Epithelial cell of prostate (primary cell): Measurements from ENCODE around the gene NAGPA.

Experiments used
- DNase-seq: peaks from one replicate; pipeline ENCODE4 v3.0.0-alpha.2; 2011; ENCODE audit warnings: low read depth, low spot score
- H3K27ac ChIP-seq: fragments of 450-650 bp; 2 replicates; pipeline ENCODE4 v1.5.1; 2017; ENCODE audit warnings: mild to moderate bottlenecking

The NAGPA gene

DNA sequence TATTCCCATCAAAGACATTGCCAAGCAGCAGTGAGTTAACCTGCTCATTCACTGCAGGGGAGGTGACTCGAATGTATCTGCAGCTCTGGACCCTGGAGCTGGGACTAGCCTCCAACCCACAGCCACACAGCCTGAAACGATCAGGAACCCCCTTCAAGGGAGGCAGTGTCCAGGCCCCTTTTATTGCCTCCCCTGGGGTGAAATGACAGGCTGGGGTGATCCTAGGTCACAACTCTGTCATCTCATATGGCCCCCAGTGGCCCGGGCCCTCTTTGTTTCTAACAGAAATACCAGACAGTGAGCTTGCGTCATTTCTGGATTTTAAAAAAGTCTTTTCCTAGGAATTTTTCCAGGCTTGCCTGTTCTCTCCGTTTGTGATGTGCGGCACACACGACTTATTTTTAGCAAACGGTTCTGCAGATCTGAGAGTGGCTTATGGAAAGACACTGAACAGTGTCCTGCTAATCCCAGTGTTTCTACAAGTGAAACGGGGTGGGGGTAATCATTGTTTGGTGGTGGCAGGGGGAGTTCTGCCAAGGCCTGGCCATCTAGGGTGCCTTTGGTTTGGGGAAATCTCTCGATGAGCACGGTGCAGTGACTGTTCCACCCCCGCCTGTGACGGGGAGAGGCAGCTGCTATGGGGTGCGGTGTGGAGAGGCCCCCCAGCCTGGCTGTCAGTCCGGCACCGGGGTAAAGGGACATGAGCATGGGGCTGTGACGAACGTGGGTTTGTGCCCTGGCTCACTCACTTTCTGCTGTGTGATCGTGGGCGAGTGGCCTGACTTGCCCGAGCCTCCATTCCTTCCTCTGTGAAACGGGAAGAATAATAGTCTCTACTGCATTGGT is 27.2 kb downstream of the NAGPA start:
- DNase-seq = no peak
- H3K27ac ChIP-seq = no peak overlapping the region

DNA sequence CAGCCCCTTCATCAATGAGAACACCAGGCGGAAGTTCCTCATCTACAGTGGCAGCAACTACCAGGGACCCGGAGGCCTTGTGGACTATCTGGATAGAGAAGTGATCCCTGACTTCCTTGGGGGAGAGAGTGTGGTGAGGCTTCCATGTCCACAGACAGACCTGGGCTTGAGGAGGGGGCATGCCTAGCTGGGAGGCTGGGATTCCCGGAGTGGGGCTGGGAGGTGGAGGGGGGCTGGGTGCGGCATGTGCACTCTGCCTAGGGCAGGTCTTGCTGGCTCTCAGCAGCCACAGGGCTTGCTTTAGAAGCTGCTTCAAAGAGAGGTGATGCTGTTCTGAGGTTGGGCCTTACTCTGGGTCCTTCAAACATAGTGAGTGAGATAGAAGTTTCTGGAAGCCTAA is 27.8 kb downstream of the NAGPA start:
- DNase-seq = no peak
- H3K27ac ChIP-seq = no peak overlapping the region

DNA sequence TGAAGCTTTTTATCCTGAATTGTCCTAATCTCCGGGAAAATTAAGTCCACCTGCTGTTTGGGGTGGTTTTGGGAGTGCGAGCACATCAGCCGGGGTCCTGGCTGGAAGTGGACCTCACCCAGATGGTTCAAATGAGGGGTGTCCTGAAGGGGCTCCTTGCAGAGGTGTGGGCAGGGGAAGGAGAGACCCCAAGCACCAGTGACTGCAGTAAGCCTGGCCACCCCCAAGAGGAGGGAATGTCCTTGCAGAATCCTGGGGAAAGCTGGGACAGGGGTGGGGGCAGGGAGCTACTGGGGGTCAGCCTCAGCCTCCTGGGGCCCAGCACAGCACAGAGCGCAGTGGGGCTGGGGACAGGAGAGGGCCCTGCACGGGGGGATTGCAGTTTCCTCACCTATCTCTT is 29.4 kb downstream of the NAGPA start:
- no peak overlapping the region for H3K27ac ChIP-seq
- DNase-seq = no peak

DNA sequence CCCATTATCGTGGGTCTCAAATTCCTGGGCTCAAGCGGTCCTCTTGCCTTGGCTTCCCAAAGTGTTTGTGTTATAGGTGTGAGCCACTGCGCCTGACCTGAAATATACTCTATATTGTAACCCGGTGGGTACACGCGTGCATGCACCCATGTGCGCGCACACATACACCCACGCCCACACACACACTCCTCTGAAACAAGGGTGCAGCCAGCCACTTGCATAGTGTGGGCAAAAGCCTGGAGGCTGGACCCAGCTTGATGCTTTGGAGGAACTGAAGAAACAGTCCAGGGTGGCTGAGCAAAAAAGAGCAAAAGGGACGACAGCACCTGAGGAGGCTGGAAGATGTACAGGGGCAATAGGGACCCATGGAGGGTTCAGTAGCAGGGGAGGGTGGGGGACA is 29.9 kb downstream of the NAGPA start:
- no peak for DNase-seq
- no peak overlapping the region for H3K27ac ChIP-seq

DNA sequence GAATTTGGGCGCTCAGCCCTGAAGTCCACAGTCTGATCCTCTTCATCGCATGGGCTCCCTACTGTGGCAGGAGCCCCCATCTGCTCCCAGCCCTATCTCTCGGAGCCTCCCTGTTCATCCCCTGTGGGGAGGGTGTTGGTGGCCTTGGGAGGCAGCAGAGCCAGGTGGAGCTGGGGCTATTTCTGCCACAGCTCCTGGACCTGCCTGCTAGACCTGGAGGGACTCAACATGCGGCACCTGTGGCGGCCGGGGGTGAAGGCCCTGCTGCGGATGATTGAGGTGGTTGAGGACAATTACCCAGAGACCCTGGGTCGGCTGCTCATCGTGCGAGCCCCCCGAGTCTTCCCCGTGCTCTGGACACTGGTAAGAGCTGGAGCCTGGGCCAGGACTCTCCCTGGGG is 30.5 kb downstream of the NAGPA start:
- no peak overlapping the region for H3K27ac ChIP-seq
- DNase-seq = no peak

DNA sequence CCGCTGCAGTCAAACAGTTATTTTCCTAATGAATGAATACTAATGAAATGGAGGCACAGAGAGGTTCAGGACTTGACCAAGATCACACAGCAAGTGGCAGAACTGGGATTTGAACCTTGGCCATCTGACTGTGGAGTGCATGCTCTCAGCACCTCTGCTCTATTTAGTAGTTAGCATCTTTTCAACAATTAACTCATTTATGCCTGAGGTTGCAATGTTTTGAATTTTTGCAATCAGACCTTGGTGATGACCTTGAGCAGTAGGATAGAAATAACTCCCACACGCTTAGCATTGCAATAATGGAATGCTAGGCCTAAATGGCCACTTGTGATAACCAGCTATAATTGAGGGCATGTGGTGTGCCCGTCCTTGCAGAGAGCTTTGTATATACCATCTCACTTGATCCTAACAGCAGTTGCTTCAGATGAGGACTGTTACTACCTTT is 31.0 kb downstream of the NAGPA start:
- DNase-seq = no peak
- no peak overlapping the region for H3K27ac ChIP-seq

DNA sequence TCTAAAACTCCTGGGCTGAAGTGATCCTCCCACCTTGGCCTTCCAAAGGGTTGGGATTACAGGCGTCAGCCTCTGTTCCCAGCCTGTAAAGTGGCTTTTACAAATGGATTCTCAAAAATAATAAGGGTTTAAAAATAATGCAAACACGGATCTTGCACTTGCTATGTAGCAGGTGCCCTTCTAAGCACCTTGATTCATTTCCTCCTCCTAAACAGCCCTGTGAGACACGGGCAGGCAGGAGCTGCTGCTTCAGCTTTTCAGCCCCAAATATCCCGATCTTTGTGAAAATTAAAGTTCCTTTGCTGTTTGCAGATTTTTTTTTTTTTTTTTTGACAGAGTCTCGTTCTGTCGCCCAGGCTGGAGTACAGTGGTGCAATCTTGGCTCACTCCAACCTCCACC is 31.7 kb downstream of the NAGPA start:
- no peak overlapping the region for H3K27ac ChIP-seq
- no peak for DNase-seq

DNA sequence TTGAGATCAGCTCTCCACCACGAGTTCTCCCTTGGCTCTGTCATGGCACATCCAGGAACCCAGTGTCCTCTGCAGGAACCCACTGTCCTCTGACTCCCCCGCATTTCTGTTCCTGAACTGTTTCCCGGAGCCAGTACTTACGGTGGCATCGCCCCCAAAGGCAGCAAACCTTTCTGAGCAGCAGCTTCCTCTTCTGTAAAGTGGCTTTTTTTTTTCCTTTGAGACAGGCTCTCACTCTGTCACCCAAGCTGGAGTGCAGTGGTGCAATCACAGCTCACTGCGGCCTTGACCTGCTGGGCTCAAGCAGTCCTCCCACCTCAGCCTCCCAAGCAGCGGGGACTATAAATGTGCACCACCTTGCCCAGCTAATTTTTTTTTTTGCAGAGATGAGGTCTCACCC is 32.2 kb downstream of the NAGPA start:
- H3K27ac ChIP-seq = no peak overlapping the region
- DNase-seq = no peak

DNA sequence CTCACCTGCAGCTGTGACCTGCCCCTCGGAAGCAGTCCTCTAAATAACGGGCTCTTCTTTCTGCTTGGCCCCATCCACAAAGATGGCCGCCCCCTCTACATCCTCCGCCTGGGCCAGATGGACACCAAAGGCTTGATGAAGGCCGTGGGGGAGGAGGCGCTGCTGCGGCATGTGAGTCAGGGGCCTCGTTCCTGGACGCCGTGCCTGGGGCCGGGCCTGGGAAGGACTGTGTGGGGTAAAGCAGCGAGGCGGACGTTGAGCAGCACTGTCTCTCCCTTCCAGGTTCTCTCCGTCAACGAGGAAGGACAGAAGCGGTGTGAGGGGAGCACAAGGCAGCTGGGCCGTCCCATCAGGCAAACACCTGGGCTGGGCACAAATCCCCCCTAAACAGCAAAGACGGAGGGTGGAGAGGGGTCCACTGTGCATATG is 33.1 kb downstream of the NAGPA start:
- no peak for DNase-seq
- no peak overlapping the region for H3K27ac ChIP-seq

DNA sequence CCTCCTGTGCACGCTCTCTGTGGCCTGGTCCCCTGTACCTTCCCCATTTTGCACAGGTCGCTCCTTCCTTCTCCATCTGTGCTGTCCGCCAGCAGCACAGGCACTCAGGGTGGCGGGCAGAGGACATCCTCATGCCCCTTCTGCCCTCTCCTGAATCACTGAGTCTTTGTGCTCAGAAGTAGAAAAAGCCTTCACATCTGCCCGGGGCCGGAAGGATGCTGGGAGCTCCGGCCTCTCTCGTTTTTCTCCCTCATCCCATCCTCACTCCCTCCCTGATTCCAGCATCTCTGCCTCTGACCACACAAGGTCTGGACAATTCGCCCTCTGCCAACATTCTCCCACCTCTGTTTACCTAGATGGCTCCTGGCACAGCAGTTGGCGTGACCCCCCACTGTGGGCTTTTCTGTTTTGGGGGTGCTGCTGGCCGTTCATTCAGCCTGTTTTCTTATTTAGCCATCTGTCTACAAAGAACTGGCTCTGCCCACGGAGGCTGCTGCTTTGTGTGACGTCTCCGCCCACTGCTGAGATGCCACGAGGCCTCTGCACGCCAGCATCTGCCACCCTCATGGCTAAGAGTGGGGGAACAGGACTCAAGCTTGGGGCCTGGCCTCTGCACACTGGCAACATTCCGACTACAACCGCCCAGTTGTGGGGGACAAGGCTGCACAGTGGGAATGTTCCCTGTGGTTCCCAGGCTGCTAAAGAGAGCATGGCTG is 38.9 kb downstream of the NAGPA start:
- DNase-seq = no peak
- H3K27ac ChIP-seq = no peak overlapping the region

DNA sequence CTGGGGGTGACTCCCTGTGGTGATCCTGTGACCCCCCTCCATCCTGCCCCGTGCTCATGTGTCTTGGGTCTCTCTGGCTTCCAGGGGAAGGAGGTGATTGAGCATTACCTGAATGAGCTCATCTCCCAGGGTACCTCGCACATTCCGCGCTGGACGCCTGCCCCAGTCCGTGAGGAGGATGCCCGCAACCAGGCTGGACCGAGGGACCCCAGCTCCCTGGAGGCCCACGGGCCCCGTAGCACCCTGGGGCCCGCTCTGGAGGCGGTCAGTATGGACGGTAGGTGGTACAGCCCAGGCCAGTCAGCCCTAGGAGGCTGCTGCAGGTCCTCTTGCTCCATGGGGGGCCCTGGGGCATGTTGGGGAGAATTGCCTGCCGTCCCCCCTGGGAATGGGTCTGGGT is 42.0 kb downstream of the NAGPA start:
- no peak overlapping the region for H3K27ac ChIP-seq
- no peak for DNase-seq

DNA sequence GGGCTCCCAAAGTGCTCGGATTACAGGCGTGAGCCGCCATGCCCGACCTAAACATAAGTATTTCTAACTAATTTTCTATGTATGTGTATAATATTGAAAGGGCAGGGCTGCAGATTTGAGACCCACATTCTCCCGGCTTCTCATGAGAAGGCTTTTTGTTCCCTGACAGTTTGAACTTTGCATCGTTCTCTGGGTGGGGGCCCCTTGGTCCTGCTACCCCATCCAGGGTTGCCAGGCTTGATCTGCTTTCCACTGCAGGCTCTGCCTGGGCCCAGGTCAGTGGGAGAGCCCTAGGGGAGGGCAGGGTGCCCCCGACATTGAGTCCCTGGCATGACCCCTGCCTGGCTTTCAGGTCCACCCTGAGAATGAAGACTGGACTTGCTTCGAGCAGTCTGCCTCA is 43.3 kb downstream of the NAGPA start:
- H3K27ac ChIP-seq = no peak overlapping the region
- no peak for DNase-seq

DNA sequence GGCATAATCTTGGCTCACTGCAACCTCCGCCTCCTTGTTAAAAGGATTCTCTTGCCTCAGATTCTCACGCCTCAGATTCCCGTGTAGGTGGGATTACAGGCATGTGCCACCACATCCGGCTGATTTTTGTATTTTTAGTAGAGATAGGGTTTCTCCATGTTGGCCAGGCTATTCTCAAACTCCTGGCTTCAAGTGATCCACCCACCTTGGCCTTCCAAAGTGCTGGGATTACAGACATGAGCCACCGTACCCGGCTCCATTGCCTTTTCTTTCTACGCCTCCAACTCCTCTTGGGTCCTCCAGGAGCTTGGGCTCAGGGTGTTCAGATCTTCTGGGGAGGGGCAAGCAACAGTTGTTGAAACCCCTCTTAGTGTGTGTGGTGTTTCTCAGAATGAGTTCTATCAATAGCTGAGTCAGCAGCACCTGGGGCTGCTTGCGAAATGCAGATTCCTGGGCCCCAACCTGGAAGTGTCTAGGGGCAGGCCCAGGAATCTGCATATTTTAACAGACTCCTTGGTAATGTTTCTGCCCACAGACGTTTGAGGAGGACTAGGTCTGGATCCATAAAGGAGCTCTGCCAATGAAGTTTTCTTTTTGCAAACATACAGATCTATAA is 44.2 kb downstream of the NAGPA start:
- H3K27ac ChIP-seq = no peak overlapping the region
- DNase-seq = no peak

DNA sequence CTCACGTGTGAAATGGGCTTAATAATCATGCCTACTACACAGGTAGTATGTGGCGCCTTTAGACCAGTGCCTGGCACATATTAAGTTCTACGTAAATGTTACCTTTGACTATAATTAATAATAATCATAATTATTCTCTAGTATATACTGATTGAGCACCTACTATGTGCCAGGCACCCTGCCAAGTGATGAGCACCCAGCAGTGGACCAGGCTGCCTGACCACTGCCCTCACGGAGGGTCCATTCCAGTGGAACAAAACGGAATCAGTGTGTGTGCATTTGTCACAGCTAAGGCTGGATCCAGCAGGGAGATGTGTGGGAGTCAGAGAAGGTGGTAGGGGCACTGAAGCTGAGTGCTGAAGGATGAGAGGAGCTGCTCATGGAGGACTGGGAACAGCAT is 45.1 kb downstream of the NAGPA start:
- no peak overlapping the region for H3K27ac ChIP-seq
- no peak for DNase-seq

DNA sequence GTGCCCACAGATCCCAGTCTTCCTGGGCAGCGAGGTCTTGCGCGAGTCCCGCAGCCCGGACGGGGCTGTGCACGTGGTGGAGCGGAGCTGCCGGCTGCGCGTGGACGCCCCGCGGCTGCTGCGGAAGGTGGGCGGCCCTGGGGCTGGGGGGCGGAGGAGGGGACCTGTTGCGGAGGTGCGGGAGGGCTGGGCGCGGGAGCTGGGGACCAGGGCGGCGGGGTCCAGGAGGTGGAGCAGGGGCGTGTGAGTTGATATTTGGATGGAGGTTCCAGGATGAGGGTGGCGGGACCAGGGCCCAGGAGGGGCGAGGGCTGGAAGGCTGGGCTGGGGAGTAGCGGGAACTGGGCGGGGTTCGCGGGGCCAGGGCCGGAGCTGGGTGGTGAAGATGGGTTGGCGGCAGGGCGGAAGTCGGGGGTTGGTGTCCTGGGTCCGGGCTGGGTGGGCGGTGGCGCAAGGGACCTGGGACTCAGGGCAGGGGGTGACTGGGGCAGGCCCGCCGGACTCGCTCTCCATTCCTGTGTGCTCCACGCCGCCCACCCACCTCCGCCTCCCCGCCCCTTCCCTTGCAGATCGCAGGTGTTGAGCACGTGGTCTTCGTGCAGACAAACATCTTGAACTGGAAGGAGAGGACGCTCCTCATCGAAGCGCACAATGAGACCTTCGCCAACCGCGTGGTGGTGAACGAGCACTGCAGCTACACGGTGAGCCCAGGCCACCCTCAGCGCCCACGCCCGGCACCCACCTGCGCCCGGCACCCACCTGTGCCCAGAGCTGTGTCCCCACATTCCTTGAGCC is 46.0 kb downstream of the NAGPA start:
- no peak for DNase-seq
- H3K27ac ChIP-seq = no peak overlapping the region

DNA sequence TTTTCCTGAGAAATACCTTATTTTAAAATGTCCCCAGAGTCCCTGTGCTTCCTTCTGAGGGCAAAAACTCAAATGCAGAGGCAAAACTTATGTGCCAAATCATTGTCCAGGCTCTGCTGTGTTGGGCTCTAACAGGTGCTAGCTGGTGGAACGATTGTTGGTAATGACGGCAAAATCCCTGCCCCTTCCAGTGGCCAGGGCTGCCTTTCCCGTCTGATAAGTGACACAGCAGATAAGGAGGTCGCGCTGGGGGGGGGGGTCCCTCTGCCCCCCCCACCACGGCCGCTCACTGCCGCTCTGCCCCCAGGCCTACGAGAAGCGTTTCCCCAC is 46.5 kb downstream of the NAGPA start:
- no peak for DNase-seq

DNA sequence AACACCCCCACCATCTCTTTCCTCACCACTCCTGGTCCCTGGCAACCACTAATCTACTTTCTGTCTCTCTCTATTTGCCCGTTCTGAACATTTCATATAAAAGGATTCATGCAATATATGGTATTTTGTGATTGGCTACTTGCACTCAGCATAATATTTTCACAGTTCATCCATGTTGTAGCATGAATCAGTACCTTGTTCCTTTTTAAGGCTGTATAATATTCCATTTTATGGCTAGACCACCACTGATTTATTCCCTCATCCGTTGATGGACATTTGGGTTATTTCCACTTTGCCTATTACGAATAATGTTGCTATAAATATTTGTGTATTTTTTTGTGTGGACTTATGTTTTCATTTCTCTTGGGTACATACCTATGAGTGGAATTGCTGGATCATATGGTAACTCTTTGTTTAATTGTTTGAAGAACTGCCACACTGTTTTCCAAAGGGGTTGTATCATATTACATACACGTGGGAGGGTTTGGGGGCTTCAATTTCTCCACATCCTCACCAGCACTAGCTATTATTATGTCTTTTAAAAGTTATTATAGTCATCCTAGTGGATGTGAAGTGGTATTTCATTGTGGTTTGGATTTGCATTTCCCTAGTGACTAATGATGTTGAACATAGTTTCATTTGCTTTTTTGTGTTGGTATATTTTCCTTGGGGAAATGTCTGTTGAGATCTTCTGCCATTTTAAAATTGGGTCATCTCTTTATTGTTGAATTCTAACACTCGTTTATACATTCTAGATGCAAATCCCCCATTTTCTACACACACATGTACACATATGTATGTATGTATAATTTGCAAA is 49.4 kb downstream of the NAGPA start:
- DNase-seq = no peak
- H3K27ac ChIP-seq = no peak overlapping the region

More for the DNA sequence above, 46.5 kb downstream of the NAGPA start:
- no peak overlapping the region for H3K27ac ChIP-seq

DNA sequence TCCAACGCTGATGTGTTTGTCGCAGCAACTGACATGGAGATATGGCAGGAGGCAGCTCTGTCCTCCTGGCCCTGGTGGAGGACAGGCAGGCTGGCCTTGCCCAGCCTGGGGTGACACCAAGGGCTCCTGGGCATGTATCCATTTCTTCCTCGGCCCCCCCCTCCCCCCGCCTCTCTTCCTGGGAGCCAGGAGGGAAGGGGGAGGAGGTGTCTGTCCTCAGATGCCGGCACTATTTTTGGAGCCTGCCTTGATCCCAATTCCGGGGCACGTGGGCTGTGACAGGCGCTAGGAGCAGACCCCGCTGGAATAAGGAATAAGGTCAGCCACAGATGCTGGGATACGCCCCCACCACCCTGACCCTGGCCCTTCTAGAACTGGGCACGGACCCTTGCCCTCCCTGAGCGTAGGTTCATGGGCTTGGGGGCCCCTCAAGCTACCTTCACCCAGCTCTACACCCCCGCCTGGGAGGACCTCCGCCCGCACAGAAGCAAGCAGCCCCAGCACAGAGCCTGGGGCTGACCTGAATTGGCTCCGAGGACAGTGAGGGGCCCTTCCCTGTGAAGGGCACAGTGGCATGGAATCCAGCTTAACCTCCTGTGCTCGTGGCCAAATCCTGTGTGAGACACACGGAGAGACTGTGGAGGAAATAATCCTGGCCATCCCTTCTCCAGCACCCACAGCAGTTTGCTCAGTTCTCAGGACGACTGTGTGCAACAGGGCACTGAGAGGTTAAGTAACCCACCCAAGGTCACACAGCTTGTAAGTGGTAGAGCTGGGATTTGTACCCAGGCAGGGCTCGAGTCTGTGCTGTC is 51.5 kb downstream of the NAGPA start:
- no peak for DNase-seq
- H3K27ac ChIP-seq = no peak overlapping the region

DNA sequence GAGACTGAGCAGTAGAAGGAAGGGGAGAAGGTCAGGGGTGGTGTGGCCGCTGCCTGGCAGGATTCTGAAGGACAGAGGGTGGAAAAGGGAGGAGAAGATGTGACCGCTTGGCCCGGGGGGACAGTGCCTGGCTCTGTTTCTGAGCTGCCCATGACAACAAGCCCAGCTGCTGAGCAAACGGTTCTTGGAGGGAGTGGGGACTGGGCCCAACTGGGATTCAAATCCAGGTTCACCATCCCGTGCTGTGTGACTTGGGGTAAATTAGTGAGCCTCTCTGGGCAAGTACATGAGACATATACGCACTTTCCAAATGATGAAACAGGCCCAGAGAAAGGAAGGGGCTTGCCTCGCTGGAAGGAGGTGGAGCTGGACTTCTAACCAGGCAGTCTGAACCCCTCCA is 52.3 kb downstream of the NAGPA start:
- no peak overlapping the region for H3K27ac ChIP-seq
- DNase-seq = no peak
